ENCODE data around the gene MGA. TPM values are rescaled to one million over a fixed set of nuclear protein-coding genes. Genes with fewer than 3 reads are reported as not detected.

MGA gene
- total and polyA plus RNA-seq, 12 donors: 2.6 to 56.8 (median 37.4) TPM

- TF ChIP-seq POLR2A (IDR thresholded peaks at IDR 0.05): no peak
- TF ChIP-seq, protein P1, sequence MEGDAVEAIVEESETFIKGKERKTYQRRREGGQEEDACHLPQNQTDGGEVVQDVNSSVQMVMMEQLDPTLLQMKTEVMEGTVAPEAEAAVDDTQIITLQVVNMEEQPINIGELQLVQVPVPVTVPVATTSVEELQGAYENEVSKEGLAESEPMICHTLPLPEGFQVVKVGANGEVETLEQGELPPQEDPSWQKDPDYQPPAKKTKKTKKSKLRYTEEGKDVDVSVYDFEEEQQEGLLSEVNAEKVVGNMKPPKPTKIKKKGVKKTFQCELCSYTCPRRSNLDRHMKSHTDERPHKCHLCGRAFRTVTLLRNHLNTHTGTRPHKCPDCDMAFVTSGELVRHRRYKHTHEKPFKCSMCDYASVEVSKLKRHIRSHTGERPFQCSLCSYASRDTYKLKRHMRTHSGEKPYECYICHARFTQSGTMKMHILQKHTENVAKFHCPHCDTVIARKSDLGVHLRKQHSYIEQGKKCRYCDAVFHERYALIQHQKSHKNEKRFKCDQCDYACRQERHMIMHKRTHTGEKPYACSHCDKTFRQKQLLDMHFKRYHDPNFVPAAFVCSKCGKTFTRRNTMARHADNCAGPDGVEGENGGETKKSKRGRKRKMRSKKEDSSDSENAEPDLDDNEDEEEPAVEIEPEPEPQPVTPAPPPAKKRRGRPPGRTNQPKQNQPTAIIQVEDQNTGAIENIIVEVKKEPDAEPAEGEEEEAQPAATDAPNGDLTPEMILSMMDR (IDR thresholded peaks at IDR 0.05): no peak
- H3K4me3 ChIP-seq: no peak overlapping the region
- 76 to 93% (median 85%) methylated on average over 2 of the region's 2 CpGs for WGBS, 4 donors
- no peaks in the 10 kb centered on the region for H3K27me3 ChIP-seq
- H3K36me3 ChIP-seq (replicated peaks in 1 of 2): no peaks in the 10 kb centered on the region
- H3K4me1 ChIP-seq (replicated peaks in 1 of 2): peaks cover 10 to 12% of the 10 kb centered on the region in 2 donors
- no peak overlapping the region for H3K27ac ChIP-seq
- no peak for DNase-seq
- intact Hi-C loops (cut with DNase I): no loop called here
- H3K9me3 ChIP-seq (replicated peaks in 1 of 3): no peaks in the 10 kb centered on the region
Observed at GRCh38 chr15:41656188-41656587, 4.0 kb upstream of the MGA start.

DNA sequence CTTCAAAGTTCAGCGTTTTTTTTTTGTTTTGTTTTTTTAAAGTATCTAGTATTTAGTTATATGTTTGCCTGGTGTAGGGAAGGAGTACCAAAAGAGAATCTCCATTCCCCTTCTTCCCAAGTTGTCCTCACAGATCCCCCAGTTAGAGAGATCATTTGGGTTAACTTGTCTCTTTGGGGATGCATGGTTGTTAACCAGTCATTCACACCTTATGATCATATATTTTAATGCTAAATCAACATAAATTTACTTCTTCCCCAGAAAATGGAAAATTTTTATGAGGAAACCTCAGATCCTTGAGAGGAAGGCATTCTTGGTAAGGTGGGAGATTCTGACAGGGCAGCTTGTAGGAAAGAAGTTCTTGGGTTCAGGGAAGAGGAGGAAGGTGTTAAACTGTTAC, 1.5 kb upstream of the MGA start:
- intact Hi-C loops (cut with DNase I): no loop called here
- Histone ChIP-seq H3K4me3 (no peak overlapping the region), H3K4me1 (replicated peaks in 1 of 2) (peaks cover 24 to 27% of the 10 kb centered on the region in 2 donors)

GRCh38 chr15:41659190-41659589, 1.0 kb upstream of the MGA start:
- intact Hi-C loops (cut with DNase I): no loop called here
- H3K27ac ChIP-seq: no peak overlapping the region
- H3K4me3 ChIP-seq: no peak overlapping the region
- H3K4me1 ChIP-seq (replicated peaks in 1 of 2): peaks cover 27 to 29% of the 10 kb centered on the region in 2 donors
- H3K27me3 ChIP-seq: no peaks in the 10 kb centered on the region
- DNase-seq: no peak
- WGBS, 4 donors: 85 to 95% (median 89%) methylated on average over 2 of the region's 2 CpGs
- no peak for TF ChIP-seq POLR2A (IDR thresholded peaks at IDR 0.05)
- TF ChIP-seq, protein P1 (IDR thresholded peaks at IDR 0.05): no peak
- H3K36me3 ChIP-seq (replicated peaks in 1 of 2): no peaks in the 10 kb centered on the region
- no peaks in the 10 kb centered on the region for H3K9me3 ChIP-seq (replicated peaks in 1 of 3)

More for the DNA sequence above, 1.5 kb upstream of the MGA start:
- Histone ChIP-seq H3K27ac (no peak overlapping the region), H3K27me3 (no peaks in the 10 kb centered on the region), H3K9me3 (replicated peaks in 1 of 3) (no peaks in the 10 kb centered on the region), H3K36me3 (replicated peaks in 1 of 2) (no peaks in the 10 kb centered on the region)
- TF ChIP-seq, protein P1 (IDR thresholded peaks at IDR 0.05): no peak
- TF ChIP-seq POLR2A (IDR thresholded peaks at IDR 0.05): no peak
- WGBS, 4 donors: 68 to 76% (median 71%) methylated on average over 1 of the region's 1 CpG
- no peak for DNase-seq

DNA sequence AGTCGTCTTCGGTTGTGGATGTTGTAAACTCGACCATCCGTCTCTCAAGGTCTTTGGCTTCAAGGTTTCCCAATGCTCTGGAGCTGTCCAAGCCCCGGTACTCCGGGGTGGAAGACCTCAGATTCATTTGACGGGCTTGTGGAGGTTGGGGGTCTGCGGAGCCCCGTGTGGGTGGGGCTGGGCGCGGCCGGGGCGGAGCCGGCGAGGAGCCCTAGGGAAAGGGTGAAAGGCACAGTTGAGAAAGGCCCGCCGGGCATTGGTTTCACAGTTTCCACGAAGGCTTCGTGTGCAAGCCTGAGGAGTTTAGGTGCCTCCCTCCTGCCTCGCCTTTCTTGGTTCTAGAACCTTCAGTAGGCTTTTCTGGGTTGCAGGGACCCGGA, 360 bp upstream of the MGA start:
- Histone ChIP-seq H3K27me3 (no peaks in the 10 kb centered on the region), H3K4me1 (replicated peaks in 1 of 2) (peaks cover 34 to 35% of the 10 kb centered on the region in 2 donors), H3K9me3 (replicated peaks in 1 of 3) (no peaks in the 10 kb centered on the region), H3K27ac (peak overlapping the region in 4 of 5 donors; percentile 61 to 96 (median 87)), H3K36me3 (replicated peaks in 1 of 2) (no peaks in the 10 kb centered on the region), H3K4me3 (peak overlapping the region in 2 of 4 donors; percentile 30 to 69)
- intact Hi-C loops (cut with DNase I): no loop called here
- TF ChIP-seq POLR2A (IDR thresholded peaks at IDR 0.05): no peak
- TF ChIP-seq, protein P1 (IDR thresholded peaks at IDR 0.05): no peak
- WGBS, 4 donors: 5 to 12% (median 11%) methylated on average over 14 to 21 of the region's 21 CpGs
- DNase-seq: peak in 2 of 7 donors; percentile 28 to 31
